Neural cell (in vitro differentiated cells): ENCODE measurements around the gene TAPBP. TPM values are rescaled to one million over a fixed set of nuclear protein-coding genes. Genes with fewer than 3 reads are reported as not detected.
"Not testable (repeated sequence)": the region's sequence is repeated elsewhere in the genome, so short reads cannot be mapped to it uniquely, and the experiment has no call there.

Experiments used
- H2AFZ ChIP-seq: fragments of 200-600, 300-800 bp; sonication (generic), shearing (Covaris generic); 2 replicates; pipeline ENCODE4 v1.6.0; 2014; ENCODE audit warnings: low read depth, mild to moderate bottlenecking, antibody characterized with exemption, low read length, moderate library complexity
- H3F3A ChIP-seq: fragments of 200-600 bp; shearing (Covaris generic); 2 replicates; pipeline ENCODE4 v1.6.1; 2016; ENCODE audit warnings: mild to moderate bottlenecking, moderate library complexity, mixed read lengths, antibody characterized with exemption, low read length; ENCODE audit not compliant: insufficient read depth, poor library complexity, severe bottlenecking
- H3K27ac ChIP-seq: fragments of 200-600, 300-800 bp; sonication (generic), shearing (Covaris generic); 2 replicates; pipeline ENCODE4 v1.5.1; 2014; ENCODE audit warnings: mild to moderate bottlenecking, low read length, moderate library complexity
- H3K27me3 ChIP-seq: fragments of 300-800, 200-600 bp; sonication (generic), shearing (Covaris generic); 2 replicates; pipeline ENCODE4 v1.6.0; 2014; ENCODE audit warnings: mild to moderate bottlenecking, low read depth, low read length, moderate library complexity; ENCODE audit not compliant: insufficient read depth
- H3K36me3 ChIP-seq: fragments of 300-800, 200-600 bp; sonication (generic), shearing (Covaris generic); 2 replicates; pipeline ENCODE4 v1.5.1; 2014; ENCODE audit warnings: mild to moderate bottlenecking, antibody characterized with exemption, low read length, moderate library complexity; ENCODE audit not compliant: insufficient read depth
- H3K4me2 ChIP-seq: fragments of 300-800, 200-600 bp; sonication (generic), shearing (Covaris generic); 2 replicates; pipeline ENCODE4 v1.6.0; 2014; ENCODE audit warnings: mild to moderate bottlenecking, low read length
- H3K4me3 ChIP-seq: fragments of 300-800, 200-600 bp; sonication (generic), shearing (Covaris generic); 2 replicates; pipeline ENCODE4 v1.5.1; 2014; ENCODE audit warnings: mild to moderate bottlenecking, low read length, moderate library complexity
- H3K79me2 ChIP-seq: fragments of 200-600 bp; shearing (Covaris generic); replicated peaks from 2 replicates; pipeline ENCODE4 v1.6.0; 2014; ENCODE audit warnings: mild to moderate bottlenecking, low read length, moderate library complexity; ENCODE audit not compliant: insufficient read depth
- H3K9ac ChIP-seq: fragments of 300-800, 200-600 bp; sonication (generic), shearing (Covaris generic); 2 replicates; pipeline ENCODE4 v1.6.1; 2016; ENCODE audit warnings: mild to moderate bottlenecking, low read length, mixed read lengths
- H3K9me2 ChIP-seq: fragments of 200-600 bp; shearing (Covaris generic); 2 replicates; pipeline ENCODE4 v1.6.1; 2016; ENCODE audit warnings: mild to moderate bottlenecking, low read length, mixed read lengths; ENCODE audit not compliant: insufficient read depth
- H3K9me3 ChIP-seq: fragments of 200-600, 300-800 bp; sonication (generic), shearing (Covaris generic); 2 replicates; pipeline ENCODE4 v1.6.1; 2016; ENCODE audit warnings: mild to moderate bottlenecking, mixed run types, low read length, moderate library complexity, mixed read lengths
- H4K20me1 ChIP-seq: fragments of 200-600 bp; shearing (Covaris generic); 2 replicates; pipeline ENCODE4 v1.6.1; 2016; ENCODE audit warnings: mild to moderate bottlenecking, mixed run types; ENCODE audit not compliant: insufficient read depth
- CTCF ChIP-seq: fragments of 450-650 bp; IDR thresholded peaks from 2 replicates; pipeline ENCODE4 v1.5.1; 2014; ENCODE audit warnings: antibody characterized with exemption, mild to moderate bottlenecking, moderate library complexity; ENCODE audit not compliant: poor library complexity, severe bottlenecking
- EP300 ChIP-seq: fragments of 450-650 bp; conservative IDR thresholded peaks from 2 replicates; pipeline ENCODE4 v1.6.1; 2014; ENCODE audit warnings: antibody characterized with exemption, mild to moderate bottlenecking, moderate library complexity; ENCODE audit not compliant: poor library complexity, severe bottlenecking
- EZH2 ChIP-seq: fragments of 200-600, 300-800 bp; shearing (Covaris generic), sonication (generic); IDR thresholded peaks from 2 replicates; pipeline ENCODE4 v1.6.1; 2014; ENCODE audit warnings: antibody characterized with exemption, low read length, borderline replicate concordance, mild to moderate bottlenecking; ENCODE audit not compliant: insufficient read depth, poor library complexity, severe bottlenecking
- MXI1 ChIP-seq: fragments of 450-650 bp; conservative IDR thresholded peaks from 2 replicates; pipeline ENCODE4 v1.6.1; 2014; ENCODE audit warnings: antibody characterized with exemption, mild to moderate bottlenecking; ENCODE audit not compliant: poor library complexity, severe bottlenecking
- POLR2AphosphoS5 ChIP-seq: IDR thresholded peaks from 2 replicates; pipeline ENCODE4 v1.6.1; 2012
- RAD21 ChIP-seq: fragments of 450-650 bp; conservative IDR thresholded peaks from 2 replicates; pipeline ENCODE4 v1.6.1; 2014; ENCODE audit warnings: antibody characterized with exemption, mild to moderate bottlenecking, moderate library complexity
- SMC3 ChIP-seq: fragments of 450-650 bp; conservative IDR thresholded peaks from 2 replicates; pipeline ENCODE4 v1.6.1; 2014; ENCODE audit warnings: antibody characterized with exemption, mild to moderate bottlenecking, moderate library complexity; ENCODE audit not compliant: poor library complexity
- TAF1 ChIP-seq: IDR thresholded peaks from 2 replicates; pipeline ENCODE4 v1.6.1; 2012; ENCODE audit warnings: low read depth
- polyA plus RNA-seq: library from polyadenylated mRNA; depleted of rRNA; stranded (reverse); fragments of >200 nt; gene quantifications from 2 replicates; pipeline ENCODE4 v1.2.3, GENCODE V29; 2014
- TF ChIP-seq, protein P1 (sequence below): IDR thresholded peaks from 2 replicates; pipeline ENCODE4 v1.6.1; 2012; ENCODE audit warnings: borderline replicate concordance

The TAPBP gene
- polyA plus RNA-seq, 1 donor from 2014 or later, result 1.2 TPM

DNA sequence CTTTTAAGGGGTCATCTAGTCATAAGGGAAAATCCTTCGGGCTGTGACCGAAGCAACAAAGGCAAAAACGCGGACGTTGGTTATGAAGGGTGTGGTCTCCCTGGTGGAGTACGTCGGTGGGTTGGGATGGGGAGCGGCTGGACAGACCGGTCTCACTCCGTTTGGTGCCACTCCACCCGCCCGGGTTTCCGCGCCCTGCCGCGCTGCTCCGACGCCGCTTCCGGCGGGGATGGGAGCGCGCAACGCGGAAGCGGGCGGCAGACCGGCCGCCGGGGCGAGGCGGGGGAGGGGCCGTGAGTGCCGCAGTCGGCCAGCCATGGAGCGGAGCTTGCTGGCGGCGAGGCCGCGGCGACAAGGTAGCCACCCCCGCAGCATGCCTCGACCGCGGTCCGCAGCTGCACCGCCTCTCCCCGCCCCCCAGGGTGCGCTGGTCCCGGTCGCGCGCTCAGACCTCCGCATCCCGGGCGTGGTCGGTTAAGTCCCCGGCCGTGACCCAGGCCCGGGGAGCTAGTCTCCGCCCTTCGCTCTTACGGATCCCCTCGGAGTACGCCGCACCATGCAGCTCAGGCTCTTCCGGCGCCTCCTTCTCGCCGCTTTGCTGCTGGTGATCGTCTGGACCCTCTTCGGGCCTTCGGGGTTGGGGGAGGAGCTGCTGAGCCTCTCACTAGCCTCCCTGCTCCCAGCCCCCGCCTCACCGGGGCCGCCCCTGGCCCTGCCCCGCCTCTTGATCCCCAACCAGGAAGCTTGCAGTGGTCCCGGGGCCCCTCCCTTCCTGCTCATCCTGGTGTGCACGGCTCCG is 36.8 kb downstream of the TAPBP start, which contains the start of gene B3GALT4:
Gene B3GALT4, plus strand, starts transcription at position 260 of the 799 bp plus-strand sequence. Its CDS starts 297 bp downstream, at position 557.
- peak within 1 kb of the TSS; percentile 75 for H3K4me2 ChIP-seq
- peak within 1 kb of the TSS; percentile 77 for H3K27ac ChIP-seq
- peak within 1 kb of the TSS; percentile 65 for H2AFZ ChIP-seq
- peaks cover 18% of the 10 kb centered on the region for H3K79me2 ChIP-seq
- H3K4me3 ChIP-seq, result peak within 1 kb of the TSS; percentile 82
- no peaks in the 10 kb centered on the region for H3K27me3 ChIP-seq
- H3K9me3 ChIP-seq, result no peaks in the 10 kb centered on the region
- H3F3A ChIP-seq, result no peaks in the 10 kb centered on the region
- H3K9ac ChIP-seq, result peak within 1 kb of the TSS; percentile 81
- no peaks in the 10 kb centered on the region for H3K9me2 ChIP-seq
- H4K20me1 ChIP-seq, result no peaks in the 10 kb centered on the region
- H3K36me3 ChIP-seq, result no peaks in the 10 kb centered on the region
- TF ChIP-seq POLR2AphosphoS5 (peak; percentile 70), TAF1 (no peak), SMC3 (peak; percentile 64), MXI1 (peak; percentile 72), EZH2 (no peak), RAD21 (peak; percentile 53), EP300 (peak; percentile 46), CTCF (peak; percentile 74)
- TF ChIP-seq, protein P1, sequence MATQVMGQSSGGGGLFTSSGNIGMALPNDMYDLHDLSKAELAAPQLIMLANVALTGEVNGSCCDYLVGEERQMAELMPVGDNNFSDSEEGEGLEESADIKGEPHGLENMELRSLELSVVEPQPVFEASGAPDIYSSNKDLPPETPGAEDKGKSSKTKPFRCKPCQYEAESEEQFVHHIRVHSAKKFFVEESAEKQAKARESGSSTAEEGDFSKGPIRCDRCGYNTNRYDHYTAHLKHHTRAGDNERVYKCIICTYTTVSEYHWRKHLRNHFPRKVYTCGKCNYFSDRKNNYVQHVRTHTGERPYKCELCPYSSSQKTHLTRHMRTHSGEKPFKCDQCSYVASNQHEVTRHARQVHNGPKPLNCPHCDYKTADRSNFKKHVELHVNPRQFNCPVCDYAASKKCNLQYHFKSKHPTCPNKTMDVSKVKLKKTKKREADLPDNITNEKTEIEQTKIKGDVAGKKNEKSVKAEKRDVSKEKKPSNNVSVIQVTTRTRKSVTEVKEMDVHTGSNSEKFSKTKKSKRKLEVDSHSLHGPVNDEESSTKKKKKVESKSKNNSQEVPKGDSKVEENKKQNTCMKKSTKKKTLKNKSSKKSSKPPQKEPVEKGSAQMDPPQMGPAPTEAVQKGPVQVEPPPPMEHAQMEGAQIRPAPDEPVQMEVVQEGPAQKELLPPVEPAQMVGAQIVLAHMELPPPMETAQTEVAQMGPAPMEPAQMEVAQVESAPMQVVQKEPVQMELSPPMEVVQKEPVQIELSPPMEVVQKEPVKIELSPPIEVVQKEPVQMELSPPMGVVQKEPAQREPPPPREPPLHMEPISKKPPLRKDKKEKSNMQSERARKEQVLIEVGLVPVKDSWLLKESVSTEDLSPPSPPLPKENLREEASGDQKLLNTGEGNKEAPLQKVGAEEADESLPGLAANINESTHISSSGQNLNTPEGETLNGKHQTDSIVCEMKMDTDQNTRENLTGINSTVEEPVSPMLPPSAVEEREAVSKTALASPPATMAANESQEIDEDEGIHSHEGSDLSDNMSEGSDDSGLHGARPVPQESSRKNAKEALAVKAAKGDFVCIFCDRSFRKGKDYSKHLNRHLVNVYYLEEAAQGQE, result peak; percentile 47

DNA sequence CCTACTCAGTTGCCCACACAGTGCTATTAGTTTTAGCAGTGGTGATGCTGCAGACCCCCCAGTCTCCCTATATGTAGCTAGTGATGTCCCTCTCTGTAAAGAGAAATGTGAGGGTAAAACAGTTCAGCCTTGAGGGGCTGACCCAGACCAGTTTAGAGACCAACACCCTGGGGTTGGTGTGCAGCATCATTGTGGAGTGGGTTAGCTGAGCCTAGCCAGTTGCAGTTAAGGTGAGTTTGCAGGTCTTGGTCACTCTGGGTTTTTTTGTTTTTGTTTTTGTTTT is 37.4 kb downstream of the TAPBP start:
- H3K9ac ChIP-seq, result peak overlapping the region; percentile 81
- H3K36me3 ChIP-seq, result no peaks in the 10 kb centered on the region
- no peak for TF ChIP-seq CTCF
- no peak for TF ChIP-seq MXI1
- no peak for TF ChIP-seq EZH2
- TF ChIP-seq RAD21, result no peak
- no peaks in the 10 kb centered on the region for H3K27me3 ChIP-seq
- H2AFZ ChIP-seq, result peak overlapping the region; percentile 14
- H3K4me3 ChIP-seq, result peak overlapping the region; percentile 82
- H3K79me2 ChIP-seq, result peaks cover 19% of the 10 kb centered on the region
- no peaks in the 10 kb centered on the region for H4K20me1 ChIP-seq
- H3F3A ChIP-seq, result no peaks in the 10 kb centered on the region
- peak overlapping the region; percentile 75 for H3K4me2 ChIP-seq
- H3K9me2 ChIP-seq, result no peaks in the 10 kb centered on the region
- H3K9me3 ChIP-seq, result no peaks in the 10 kb centered on the region
- peak overlapping the region; percentile 77 for H3K27ac ChIP-seq

DNA sequence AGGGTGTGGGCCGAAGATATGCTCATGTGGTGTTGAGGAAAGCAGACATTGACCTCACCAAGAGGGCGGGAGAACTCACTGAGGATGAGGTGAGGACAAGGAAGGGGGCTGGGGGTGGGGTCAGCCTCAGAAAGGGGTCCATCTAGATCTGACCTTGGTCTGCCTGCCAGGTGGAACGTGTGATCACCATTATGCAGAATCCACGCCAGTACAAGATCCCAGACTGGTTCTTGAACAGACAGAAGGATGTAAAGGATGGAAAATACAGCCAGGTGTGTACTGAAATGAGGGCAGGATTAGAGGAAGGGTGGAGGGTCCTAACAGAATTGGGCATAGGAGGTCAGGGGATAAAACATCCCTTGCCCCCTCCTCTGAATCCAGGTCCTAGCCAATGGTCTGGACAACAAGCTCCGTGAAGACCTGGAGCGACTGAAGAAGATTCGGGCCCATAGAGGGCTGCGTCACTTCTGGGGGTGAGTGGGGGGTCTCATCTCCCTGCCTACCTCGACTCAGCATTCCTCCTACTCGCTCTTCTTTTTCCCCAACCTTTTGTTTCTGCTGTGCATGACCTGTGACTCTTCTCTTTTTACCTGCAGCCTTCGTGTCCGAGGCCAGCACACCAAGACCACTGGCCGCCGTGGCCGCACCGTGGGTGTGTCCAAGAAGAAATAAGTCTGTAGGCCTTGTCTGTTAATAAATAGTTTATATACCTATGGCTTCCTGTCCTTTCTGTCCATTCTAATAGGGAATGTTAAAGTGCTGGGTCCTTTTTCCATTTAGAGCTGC is 37.9 kb downstream of the TAPBP start:
- H3K79me2 ChIP-seq, result peaks cover 19% of the 10 kb centered on the region
- H3K9me2 ChIP-seq, H4K20me1 ChIP-seq, H3K9me3 ChIP-seq, H2AFZ ChIP-seq, H3F3A ChIP-seq, H3K27me3 ChIP-seq, H3K36me3 ChIP-seq: not testable (repeated sequence)
- H3K4me2 ChIP-seq, result peak overlapping the region; percentile 75
- H3K9ac ChIP-seq, result peak overlapping the region; percentile 81
- H3K4me3 ChIP-seq, result peak overlapping the region; percentile 82
- H3K27ac ChIP-seq, result peak overlapping the region; percentile 77
